ENCODE data around the gene DDTL. TPM values are rescaled to one million over a fixed set of nuclear protein-coding genes. Genes with fewer than 3 reads are reported as not detected.
"Not testable (repeated sequence)": the region's sequence is repeated elsewhere in the genome, so short reads cannot be mapped to it uniquely, and the experiment has no call there.

Gene DDTL
- total RNA-seq: 1 to 10 TPM in 2 of 4 donors, not detected in 2; 2.7 to 3.1 TPM

DNA sequence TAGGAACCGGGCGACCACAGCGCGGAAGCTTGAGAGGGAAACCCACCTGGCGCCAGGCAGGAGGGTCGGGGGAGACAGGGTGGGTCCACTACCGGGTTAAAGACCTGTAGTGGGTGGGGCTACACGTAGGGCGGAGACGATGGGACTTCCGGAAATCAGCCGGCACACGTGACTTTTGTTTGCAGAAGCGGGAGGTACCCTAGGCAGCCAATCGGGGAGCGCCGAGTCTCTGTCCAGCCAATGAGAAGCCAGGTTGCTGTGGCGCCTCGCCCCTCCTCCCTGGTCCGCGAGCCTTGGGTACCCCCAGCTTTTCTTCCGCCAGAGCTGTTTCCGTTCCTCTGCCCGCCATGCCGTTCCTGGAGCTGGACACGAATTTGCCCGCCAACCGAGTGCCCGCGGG is at the start of gene DDTL:
TSS of gene DDTL (plus strand) at position 321 of the 400 bp plus-strand sequence. CDS start at position 348, 27 bp downstream.
- intact Hi-C loops (cut with DNase I; ENCODE audit: low total_unique reads); DNase-seq (ENCODE audit: low spot score in 2 of 2); H3K4me3 ChIP-seq (ENCODE audit: low read depth, poor library complexity, severe bottlenecking): not testable (repeated sequence)
- no CpG with 5 or more reads among the region's 30 CpGs for WGBS, 2 donors

DNA sequence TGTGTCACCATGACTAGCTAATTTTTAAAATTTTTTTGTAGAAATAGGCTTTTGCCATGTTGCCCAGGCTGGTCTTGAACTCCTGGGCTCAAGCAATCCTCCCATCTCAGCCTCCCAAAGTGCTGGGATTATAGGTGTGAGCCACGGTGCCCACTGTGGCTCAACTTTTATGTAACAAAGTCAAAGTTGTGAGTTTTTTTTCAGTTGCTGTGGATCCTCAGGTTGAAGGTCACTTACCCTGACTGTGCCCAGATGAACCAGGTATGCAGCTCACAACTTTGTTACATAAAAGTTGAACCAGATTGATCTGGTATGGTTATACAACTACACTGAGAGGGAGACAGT is 46.4 kb upstream of the DDTL start:
- DNase-seq (ENCODE audit: low spot score in 2 of 2); intact Hi-C loops (cut with DNase I; ENCODE audit: low total_unique reads); H3K4me3 ChIP-seq (ENCODE audit: low read depth, poor library complexity, severe bottlenecking): not testable (repeated sequence)
- 95 to 96% methylated on average over 1 of the region's 1 CpG for WGBS, 2 donors

DNA sequence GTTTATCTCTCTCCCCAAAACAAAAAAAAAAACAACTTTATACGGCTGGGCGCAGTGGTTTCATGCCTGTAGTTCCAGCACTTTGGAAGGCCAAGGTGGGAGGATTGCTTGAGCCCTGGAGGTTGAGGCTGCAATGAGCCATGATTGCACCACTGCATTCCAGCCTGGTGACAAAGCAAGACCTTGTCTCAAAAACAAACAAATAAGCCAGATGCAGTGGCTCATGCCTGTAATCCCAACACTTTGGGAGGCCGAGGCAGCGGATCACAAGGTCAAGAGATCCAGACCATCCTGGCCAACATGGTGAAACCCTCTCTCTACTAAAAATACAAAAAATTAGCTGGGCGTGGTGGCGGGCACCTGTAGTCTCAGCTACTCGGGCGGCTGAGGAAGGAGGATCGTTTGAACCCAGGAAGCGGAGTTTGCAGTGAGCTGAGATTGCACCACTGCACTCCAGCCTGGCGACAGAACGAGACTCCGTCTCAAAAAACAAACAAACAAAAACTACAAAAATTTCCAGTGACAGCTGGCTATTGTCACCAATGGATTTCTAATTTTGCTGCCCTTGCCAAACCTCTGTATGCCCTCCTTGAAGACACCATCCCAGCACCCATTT is 45.0 kb upstream of the DDTL start:
- 91 to 93% methylated on average over 13 of the region's 13 CpGs for WGBS, 2 donors
- intact Hi-C loops (cut with DNase I; ENCODE audit: low total_unique reads): not testable (repeated sequence)

DNA sequence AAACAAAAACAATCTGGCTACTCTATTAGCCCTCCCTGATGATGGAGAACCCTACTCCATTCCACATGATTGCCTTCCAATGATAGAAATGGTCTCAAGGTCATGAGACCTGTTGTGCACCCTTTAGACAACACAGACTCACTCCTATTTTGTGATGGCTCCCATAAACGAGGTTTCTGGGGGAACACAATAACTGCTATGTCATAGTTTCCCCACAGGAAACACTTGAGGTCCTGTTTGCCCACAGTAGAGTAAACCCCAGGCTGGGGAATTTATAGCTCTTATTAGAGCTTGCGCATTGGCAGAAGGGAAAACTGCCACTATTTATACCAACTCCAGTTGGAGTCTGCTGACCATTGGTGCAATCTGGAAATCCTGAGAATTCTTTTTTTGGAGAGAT is 43.8 kb upstream of the DDTL start:
- H3K4me3 ChIP-seq (ENCODE audit: low read depth, poor library complexity, severe bottlenecking): no peak overlapping the region
- TF ChIP-seq POLR2A (IDR thresholded peaks at IDR 0.05): no peak
- TF ChIP-seq, protein P1, sequence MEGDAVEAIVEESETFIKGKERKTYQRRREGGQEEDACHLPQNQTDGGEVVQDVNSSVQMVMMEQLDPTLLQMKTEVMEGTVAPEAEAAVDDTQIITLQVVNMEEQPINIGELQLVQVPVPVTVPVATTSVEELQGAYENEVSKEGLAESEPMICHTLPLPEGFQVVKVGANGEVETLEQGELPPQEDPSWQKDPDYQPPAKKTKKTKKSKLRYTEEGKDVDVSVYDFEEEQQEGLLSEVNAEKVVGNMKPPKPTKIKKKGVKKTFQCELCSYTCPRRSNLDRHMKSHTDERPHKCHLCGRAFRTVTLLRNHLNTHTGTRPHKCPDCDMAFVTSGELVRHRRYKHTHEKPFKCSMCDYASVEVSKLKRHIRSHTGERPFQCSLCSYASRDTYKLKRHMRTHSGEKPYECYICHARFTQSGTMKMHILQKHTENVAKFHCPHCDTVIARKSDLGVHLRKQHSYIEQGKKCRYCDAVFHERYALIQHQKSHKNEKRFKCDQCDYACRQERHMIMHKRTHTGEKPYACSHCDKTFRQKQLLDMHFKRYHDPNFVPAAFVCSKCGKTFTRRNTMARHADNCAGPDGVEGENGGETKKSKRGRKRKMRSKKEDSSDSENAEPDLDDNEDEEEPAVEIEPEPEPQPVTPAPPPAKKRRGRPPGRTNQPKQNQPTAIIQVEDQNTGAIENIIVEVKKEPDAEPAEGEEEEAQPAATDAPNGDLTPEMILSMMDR (IDR thresholded peaks at IDR 0.05): no peak
- 56 to 68% methylated on average over 2 of the region's 2 CpGs for WGBS, 2 donors
- DNase-seq (ENCODE audit: low spot score in 2 of 2): no peak
- intact Hi-C loops (cut with DNase I; ENCODE audit: low total_unique reads): no loop called here

More for the DNA sequence above, 45.0 kb upstream of the DDTL start:
- not testable (repeated sequence) for H3K4me3 ChIP-seq (ENCODE audit: low read depth, poor library complexity, severe bottlenecking)
- DNase-seq (ENCODE audit: low spot score in 2 of 2): peak in 1 of 2 donors; percentile 79

DNA sequence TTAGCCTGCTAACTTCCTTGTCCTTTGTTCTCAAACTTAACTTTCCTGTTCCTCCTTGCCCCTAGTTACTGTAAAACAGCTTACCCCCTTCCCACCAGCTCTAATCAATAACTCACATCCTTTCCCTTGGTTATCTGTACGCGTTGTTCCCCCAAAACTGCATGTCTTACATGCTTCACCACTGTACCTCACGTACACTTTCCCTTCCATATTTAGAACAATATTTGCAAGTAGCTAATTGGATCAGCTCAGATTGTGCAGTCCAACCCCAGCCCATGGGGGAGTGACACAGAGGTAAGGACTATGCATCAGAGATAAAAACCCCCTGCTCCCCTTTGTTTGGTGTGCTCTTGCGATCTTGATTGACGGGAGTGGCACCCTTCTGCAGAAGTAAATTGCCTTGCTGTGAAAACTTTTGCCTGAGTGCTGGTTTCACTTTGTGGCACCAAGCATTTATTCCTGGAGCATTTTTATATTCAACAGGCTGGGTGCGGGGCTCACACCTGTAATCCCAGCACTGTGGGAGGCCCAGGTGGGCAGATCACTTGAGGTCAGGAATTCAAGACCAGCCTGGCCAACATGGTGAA is 41.6 kb upstream of the DDTL start:
- intact Hi-C loops (cut with DNase I; ENCODE audit: low total_unique reads): no loop called here
- no peak overlapping the region for H3K4me3 ChIP-seq (ENCODE audit: low read depth, poor library complexity, severe bottlenecking)
- no peak for TF ChIP-seq POLR2A (IDR thresholded peaks at IDR 0.05)
- TF ChIP-seq, protein P1 (IDR thresholded peaks at IDR 0.05): no peak
- WGBS, 2 donors: 80 to 94% methylated on average over 6 of the region's 6 CpGs
- no peak for DNase-seq (ENCODE audit: low spot score in 2 of 2)

DNA sequence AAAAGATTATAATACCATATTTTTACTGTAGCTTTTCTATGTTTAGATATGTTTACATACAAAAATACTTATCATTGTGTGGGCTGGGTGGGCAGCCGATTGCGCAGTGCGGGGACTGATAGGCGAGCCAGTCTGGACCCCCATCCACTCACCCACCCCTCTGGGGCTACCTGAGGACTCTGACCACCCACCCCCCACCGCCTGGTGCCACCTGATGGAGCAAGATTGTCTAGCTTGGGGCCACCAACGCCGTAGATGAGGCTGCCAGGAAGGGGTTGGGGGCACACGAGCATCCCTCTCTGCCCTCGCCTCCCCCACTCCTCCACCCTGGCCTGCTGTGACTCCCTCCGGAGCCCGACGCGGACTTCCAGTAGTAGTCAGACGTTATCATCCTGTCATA is 40.1 kb upstream of the DDTL start:
- intact Hi-C loops (cut with DNase I; ENCODE audit: low total_unique reads): no loop called here
- 72 to 82% methylated on average over 14 of the region's 14 CpGs for WGBS, 2 donors
- peak in 1 of 2 donors; percentile 57 for DNase-seq (ENCODE audit: low spot score in 2 of 2)
- TF ChIP-seq POLR2A (IDR thresholded peaks at IDR 0.05): no peak
- TF ChIP-seq, protein P1 (IDR thresholded peaks at IDR 0.05): no peak
- H3K4me3 ChIP-seq (ENCODE audit: low read depth, poor library complexity, severe bottlenecking): no peak overlapping the region

DNA sequence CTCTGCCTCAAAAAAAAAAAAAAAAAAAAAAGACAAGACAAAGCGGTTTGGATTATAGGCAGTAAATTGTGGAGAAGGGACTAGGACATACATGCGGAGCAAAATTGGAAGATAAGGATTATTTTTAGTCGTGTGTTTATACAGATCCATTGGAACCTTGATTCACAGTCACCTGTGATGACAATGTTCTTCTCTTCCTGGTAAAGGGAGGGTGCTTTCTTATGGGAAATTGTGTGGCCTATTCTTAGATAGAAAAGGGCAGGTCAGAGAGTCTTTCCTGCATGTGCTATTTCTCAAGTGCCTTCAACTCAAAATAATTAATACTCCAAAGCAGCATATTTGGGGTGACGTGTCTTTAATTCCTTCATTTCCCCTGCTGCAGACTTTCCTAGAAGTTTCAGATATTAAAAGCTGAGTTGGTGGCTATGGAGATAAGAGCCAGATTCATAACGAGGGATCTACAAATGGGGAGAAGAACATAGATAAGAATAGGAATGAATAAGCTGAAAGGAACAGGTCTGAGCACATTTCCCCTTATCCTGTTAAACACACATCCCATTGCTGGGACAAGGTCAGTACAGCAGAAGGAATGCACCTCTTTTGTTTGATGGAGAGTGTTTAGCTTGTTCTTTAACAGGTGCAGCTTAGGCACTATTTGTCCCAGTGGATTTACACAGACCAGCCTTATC is 28.2 kb upstream of the DDTL start:
- no peak overlapping the region for H3K4me3 ChIP-seq (ENCODE audit: low read depth, poor library complexity, severe bottlenecking)
- intact Hi-C loops (cut with DNase I; ENCODE audit: low total_unique reads): no loop called here
- 71 to 78% methylated on average over 5 of the region's 5 CpGs for WGBS, 2 donors
- TF ChIP-seq, protein P1 (IDR thresholded peaks at IDR 0.05): no peak
- TF ChIP-seq POLR2A (IDR thresholded peaks at IDR 0.05): no peak
- no peak for DNase-seq (ENCODE audit: low spot score in 2 of 2)
